Breast epithelium (tissue), 4 donors: ENCODE measurements around the gene CASK. TPM values are rescaled to one million over a fixed set of nuclear protein-coding genes. Genes with fewer than 3 reads are reported as not detected.

Experiments used
- DNase-seq, 2 donors: peaks; one replicate each; pipeline ENCODE4 v3.0.0-alpha.2; 2019; ENCODE audit warnings: low spot score in 2 of 2
- H3K27ac ChIP-seq, 2 donors: fragments of 200-600 bp; sonication (generic) in 1 of 2; one replicate each; pipeline ENCODE4 v1.5.1; 2016 to 2019; ENCODE audit warnings: mild to moderate bottlenecking in 1 of 2
- H3K27me3 ChIP-seq, 2 donors: fragments of 200-600 bp; sonication (generic) in 1 of 2; one replicate each; pipeline versions ENCODE4 v1.5.1 to v1.6.0; 2017 to 2019; ENCODE audit warnings: control low read depth in 1 of 2, mild to moderate bottlenecking in 1 of 2
- H3K36me3 ChIP-seq: fragments of 200-600 bp; one replicate; pipeline ENCODE4 v1.5.1; 2019
- H3K4me1 ChIP-seq, 2 donors: fragments of 200-600 bp; sonication (generic); one replicate each; pipeline ENCODE4 v1.5.1; 2016 to 2019; ENCODE audit warnings: control low read depth in 1 of 2
- H3K4me3 ChIP-seq, 3 donors: fragments of 200-600 bp; sonication (generic); 1 replicate in 2 of 3; 2 replicates in 1 of 3; pipeline ENCODE4 v1.5.1; 2016 to 2019; ENCODE audit warnings: mild to moderate bottlenecking in 3 of 3, moderate library complexity in 2 of 3
- H3K9me3 ChIP-seq, 2 donors: fragments of 200-600 bp; sonication (generic) in 1 of 2; one replicate each; pipeline ENCODE4 v1.5.1; 2016 to 2019; ENCODE audit warnings: control low read depth in 1 of 2
- CTCF ChIP-seq, 3 donors: fragments of 450-650 bp; IDR thresholded peaks; one replicate each; pipeline ENCODE4 v1.5.1; 2016 to 2017; ENCODE audit warnings: antibody characterized with exemption in 3 of 3, mild to moderate bottlenecking in 3 of 3, moderate library complexity in 3 of 3
- POLR2A ChIP-seq: fragments of 450-650 bp; IDR thresholded peaks from one replicate; pipeline ENCODE4 v1.6.1; 2016; ENCODE audit warnings: antibody characterized with exemption, mild to moderate bottlenecking, moderate library complexity
- POLR2AphosphoS5 ChIP-seq, 3 donors: sonication (generic); formaldehyde crosslinking; IDR thresholded peaks; one replicate each; pipeline ENCODE4 v1.6.1; 2017; ENCODE audit warnings: antibody characterized with exemption in 3 of 3
- intact Hi-C: fragments of 100-400 bp; cut with DNase I; formaldehyde crosslinking; loops from one replicate; pipeline ENCODE4 v1.15.1; 2023; ENCODE audit warnings: low total_unique reads
- total RNA-seq, 3 donors: library from RNA; depleted of rRNA; stranded (reverse); fragments of >200 nt; gene quantifications; one replicate each; pipeline ENCODE4 v1.1.0, GENCODE V29; 2016

The CASK gene
- total RNA-seq, 3 donors from 2014 or later, result 34.4 to 103 (median 52.4) TPM

DNA sequence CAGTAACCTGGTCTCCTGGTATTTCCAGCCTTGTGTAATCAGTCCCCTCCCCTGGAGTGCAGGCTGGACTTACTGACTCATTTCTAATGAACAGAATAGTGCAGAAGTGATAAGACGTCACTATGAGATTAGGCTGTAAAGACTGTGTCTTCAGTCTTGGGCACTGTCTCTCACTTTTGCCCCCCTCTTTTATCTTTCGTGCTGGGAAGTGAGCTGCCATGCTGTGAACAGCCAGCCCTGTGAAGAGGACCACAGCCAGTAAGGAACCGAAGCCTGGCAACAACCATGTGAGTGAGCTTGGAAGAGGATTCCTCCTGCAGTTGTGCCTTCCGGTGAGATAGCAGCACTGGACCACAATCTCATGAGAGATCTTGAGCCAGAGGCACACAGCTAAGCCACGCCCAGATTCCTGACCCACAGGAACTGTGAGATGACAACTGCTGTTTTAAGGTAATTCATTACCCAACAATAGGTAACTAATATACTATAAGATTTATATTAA, 302.1 kb downstream of the CASK start:
- peaks cover 3 to 12% of the 10 kb centered on the region in 2 donors for H3K27me3 ChIP-seq
- H3K9me3 ChIP-seq, result no peaks in the 10 kb centered on the region
- H3K4me1 ChIP-seq, result no peaks in the 10 kb centered on the region
- no peak overlapping the region for H3K4me3 ChIP-seq
- TF ChIP-seq POLR2A (no peak), POLR2AphosphoS5 (IDR thresholded peaks at IDR 0.05) (no peak), CTCF (IDR thresholded peaks at IDR 0.05) (no peak)
- no peak overlapping the region for H3K27ac ChIP-seq
- intact Hi-C loops, result no loop called here
- H3K36me3 ChIP-seq, result no peaks in the 10 kb centered on the region
- no peak for DNase-seq

- Histone ChIP-seq H3K36me3 (no peaks in the 10 kb centered on the region), H3K27ac (no peak overlapping the region), H3K27me3 (peaks cover 3 to 16% of the 10 kb centered on the region in 2 donors), H3K4me3 (no peak overlapping the region), H3K4me1 (no peaks in the 10 kb centered on the region), H3K9me3 (no peaks in the 10 kb centered on the region)
- TF ChIP-seq POLR2AphosphoS5 (IDR thresholded peaks at IDR 0.05) (no peak), CTCF (IDR thresholded peaks at IDR 0.05) (no peak), POLR2A (no peak)
- intact Hi-C loops, result no loop called here
- DNase-seq, result no peak
Measured at GRCh38 chrX:41619221-41619620, 304.1 kb downstream of the CASK start.

GRCh38 chrX:41616935-41617334, 306.4 kb downstream of the CASK start:
- Histone ChIP-seq H3K36me3 (no peaks in the 10 kb centered on the region), H3K27ac (no peak overlapping the region), H3K4me3 (no peak overlapping the region), H3K4me1 (no peaks in the 10 kb centered on the region), H3K9me3 (no peaks in the 10 kb centered on the region), H3K27me3 (peaks cover 3 to 18% of the 10 kb centered on the region in 2 donors)
- intact Hi-C loops, result no loop called here
- no peak for TF ChIP-seq POLR2A
- TF ChIP-seq POLR2AphosphoS5 (IDR thresholded peaks at IDR 0.05), result no peak
- TF ChIP-seq CTCF (IDR thresholded peaks at IDR 0.05), result no peak
- no peak for DNase-seq

GRCh38 chrX:41616255-41616654, 307.1 kb downstream of the CASK start:
- Histone ChIP-seq H3K9me3 (no peaks in the 10 kb centered on the region), H3K4me3 (no peak overlapping the region), H3K36me3 (no peaks in the 10 kb centered on the region), H3K27ac (no peak overlapping the region), H3K4me1 (no peaks in the 10 kb centered on the region), H3K27me3 (peaks cover 3 to 18% of the 10 kb centered on the region in 2 donors)
- no peak for TF ChIP-seq POLR2AphosphoS5 (IDR thresholded peaks at IDR 0.05)
- no peak for TF ChIP-seq CTCF (IDR thresholded peaks at IDR 0.05)
- no peak for TF ChIP-seq POLR2A
- intact Hi-C loops, result no loop called here
- DNase-seq, result no peak

- no peaks in the 10 kb centered on the region for H3K36me3 ChIP-seq
- H3K27me3 ChIP-seq, result peaks cover 0 to 12% of the 10 kb centered on the region in 2 donors
- H3K27ac ChIP-seq, result no peak overlapping the region
- DNase-seq, result no peak
- no peaks in the 10 kb centered on the region for H3K4me1 ChIP-seq
- intact Hi-C loops, result no loop called here
- H3K4me3 ChIP-seq, result no peak overlapping the region
- no peaks in the 10 kb centered on the region for H3K9me3 ChIP-seq
- TF ChIP-seq CTCF (IDR thresholded peaks at IDR 0.05), result no peak
- no peak for TF ChIP-seq POLR2A
- TF ChIP-seq POLR2AphosphoS5 (IDR thresholded peaks at IDR 0.05), result no peak
Measured at GRCh38 chrX:41608244-41608643, 315.1 kb downstream of the CASK start.
